Measurements from ENCODE around the gene WNT5B. TPM values are rescaled to one million over a fixed set of nuclear protein-coding genes. Genes with fewer than 3 reads are reported as not detected.

WNT5B gene
- total RNA-seq, 2 donors from 2014 or later = 0.71 to 6.1 TPM

DNA sequence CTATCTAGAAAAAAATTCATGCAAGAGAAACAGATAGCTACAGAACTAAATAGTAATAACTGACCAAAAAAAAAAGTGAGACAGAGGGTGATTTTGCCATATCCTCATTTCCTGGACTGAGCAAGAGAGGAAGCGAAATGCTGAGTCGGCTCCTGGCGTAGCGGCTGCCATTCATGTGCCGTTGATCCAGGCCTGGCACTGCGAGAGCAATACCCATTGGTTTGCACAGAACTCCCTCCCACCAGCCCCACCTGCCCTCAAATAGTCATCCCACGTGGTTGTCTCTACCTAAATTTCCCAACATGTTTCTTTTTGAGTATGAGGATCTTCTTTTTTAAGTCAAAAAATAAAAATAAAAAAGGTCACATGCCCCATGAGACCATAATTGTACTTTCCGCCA is 9.4 kb upstream of the WNT5B start:
- 98 to 100% methylated on average over 6 of the region's 8 CpGs for WGBS, 2 experiments (ENCODE audit: insufficient coverage in 1 of 2, insufficient read length in 1 of 2)
- Mint-ChIP-seq H3K27ac (no peak overlapping the region), H3K4me1 (no peaks in the 10 kb centered on the region)

GRCh38 chr12:1620092-1620491 is 8.9 kb upstream of the WNT5B start:
- no peak overlapping the region for H3K27ac Mint-ChIP-seq
- no peaks in the 10 kb centered on the region for H3K9me3 Mint-ChIP-seq
- H3K4me1 Mint-ChIP-seq = peaks cover 4% of the 10 kb centered on the region
- DNase-seq = no peak
- no peak for TF ChIP-seq CTCF (conservative IDR thresholded peaks at IDR 0.05)
- H3K36me3 Mint-ChIP-seq (ENCODE audit: low read depth) = no peaks in the 10 kb centered on the region
- no peak overlapping the region for H3K27ac ChIP-seq (ENCODE audit: low read depth, low read length)
- 100% methylated on average over 1 of the region's 1 CpG; no CpG with 5 or more reads in 1 of the 2 experiments for whole genome bisulfite sequencing, 2 experiments (ENCODE audit: insufficient coverage in 1 of 2, insufficient read length in 1 of 2)
- H3K4me3 Mint-ChIP-seq = no peak overlapping the region
- no peaks in the 10 kb centered on the region for H3K4me1 ChIP-seq (ENCODE audit: control insufficient read depth, insufficient read depth, low read length)
- peaks cover 21% of the 10 kb centered on the region for H3K27me3 Mint-ChIP-seq (ENCODE audit: insufficient read depth)
- no peaks in the 10 kb centered on the region for H3K27me3 ChIP-seq (ENCODE audit: control insufficient read depth, insufficient read depth, low read length, poor library complexity, severe bottlenecking)
- H3K9me3 ChIP-seq (ENCODE audit: control insufficient read depth, low read length) = no peaks in the 10 kb centered on the region
- H3K4me3 ChIP-seq (ENCODE audit: low read length) = no peak overlapping the region
- no peak overlapping the region for H3K9ac ChIP-seq (ENCODE audit: extremely low read depth, low read length, poor library complexity, severe bottlenecking)
- H3K36me3 ChIP-seq (ENCODE audit: control insufficient read depth, insufficient read depth, low read length) = no peaks in the 10 kb centered on the region

More for the DNA sequence above, 9.4 kb upstream of the WNT5B start:
- Mint-ChIP-seq H3K9me3 (no peaks in the 10 kb centered on the region), H3K27me3 (ENCODE audit: insufficient read depth) (peaks cover 16% of the 10 kb centered on the region), H3K36me3 (ENCODE audit: low read depth) (no peaks in the 10 kb centered on the region), H3K4me3 (no peak overlapping the region)
- no peak for DNase-seq
- no peaks in the 10 kb centered on the region for H3K27me3 ChIP-seq (ENCODE audit: control insufficient read depth, insufficient read depth, low read length, poor library complexity, severe bottlenecking)
- H3K9ac ChIP-seq (ENCODE audit: extremely low read depth, low read length, poor library complexity, severe bottlenecking) = no peak overlapping the region
- H3K27ac ChIP-seq (ENCODE audit: low read depth, low read length) = no peak overlapping the region
- no peaks in the 10 kb centered on the region for H3K36me3 ChIP-seq (ENCODE audit: control insufficient read depth, insufficient read depth, low read length)
- H3K4me3 ChIP-seq (ENCODE audit: low read length) = no peak overlapping the region
- no peaks in the 10 kb centered on the region for H3K9me3 ChIP-seq (ENCODE audit: control insufficient read depth, low read length)
- no peaks in the 10 kb centered on the region for H3K4me1 ChIP-seq (ENCODE audit: control insufficient read depth, insufficient read depth, low read length)
- TF ChIP-seq CTCF (conservative IDR thresholded peaks at IDR 0.05) = no peak

DNA sequence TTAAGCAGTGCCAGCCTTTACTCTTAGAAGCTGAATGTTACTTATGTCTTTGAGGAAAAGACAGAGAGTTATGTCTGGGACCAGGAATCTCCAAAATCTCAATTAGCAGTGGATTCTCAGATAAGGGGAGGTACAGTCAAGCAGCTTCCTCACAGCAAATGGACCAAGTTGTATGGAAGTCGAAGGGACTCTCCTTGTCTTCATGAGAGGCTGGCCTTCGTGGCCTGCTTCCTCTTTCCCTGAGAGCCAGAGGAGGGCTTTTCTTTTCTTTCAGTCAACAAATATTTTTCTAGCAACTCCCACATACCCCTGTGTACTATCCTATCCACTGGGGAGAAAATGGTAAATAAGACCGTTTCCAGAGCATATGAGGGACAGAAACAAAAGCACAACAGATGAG is 6.6 kb upstream of the WNT5B start:
- no peaks in the 10 kb centered on the region for H3K36me3 Mint-ChIP-seq (ENCODE audit: low read depth)
- no peaks in the 10 kb centered on the region for H3K4me1 ChIP-seq (ENCODE audit: control insufficient read depth, insufficient read depth, low read length)
- H3K27me3 ChIP-seq (ENCODE audit: control insufficient read depth, insufficient read depth, low read length, poor library complexity, severe bottlenecking) = peaks cover 6% of the 10 kb centered on the region
- no peak overlapping the region for H3K4me3 ChIP-seq (ENCODE audit: low read length)
- H3K27ac Mint-ChIP-seq = no peak overlapping the region
- H3K4me3 Mint-ChIP-seq = no peak overlapping the region
- peaks cover 24% of the 10 kb centered on the region for H3K27me3 Mint-ChIP-seq (ENCODE audit: insufficient read depth)
- H3K4me1 Mint-ChIP-seq = peaks cover 8% of the 10 kb centered on the region
- H3K9me3 Mint-ChIP-seq = no peaks in the 10 kb centered on the region
- TF ChIP-seq CTCF (conservative IDR thresholded peaks at IDR 0.05) = no peak
- no peaks in the 10 kb centered on the region for H3K36me3 ChIP-seq (ENCODE audit: control insufficient read depth, insufficient read depth, low read length)
- DNase-seq = no peak
- no peak overlapping the region for H3K27ac ChIP-seq (ENCODE audit: low read depth, low read length)
- 88 to 90% methylated on average over 3 of the region's 3 CpGs for WGBS, 2 experiments (ENCODE audit: insufficient coverage in 1 of 2, insufficient read length in 1 of 2)
- no peaks in the 10 kb centered on the region for H3K9me3 ChIP-seq (ENCODE audit: control insufficient read depth, low read length)
- no peak overlapping the region for H3K9ac ChIP-seq (ENCODE audit: extremely low read depth, low read length, poor library complexity, severe bottlenecking)
